GM21723 (cell line): Measurements from ENCODE around the gene CIDEB.
"Not testable (repeated sequence)": the region's sequence is repeated elsewhere in the genome, so short reads cannot be mapped to it uniquely, and the experiment has no call there.

Experiments
- ATAC-seq: cut with Tn5 transposase; IDR thresholded peaks from one replicate; pipeline ENCODE4 v1.9.1; 2021; ENCODE audit warnings: mild to moderate bottlenecking, moderate library complexity; ENCODE audit not compliant: unreplicated experiment

Gene CIDEB, protein sequence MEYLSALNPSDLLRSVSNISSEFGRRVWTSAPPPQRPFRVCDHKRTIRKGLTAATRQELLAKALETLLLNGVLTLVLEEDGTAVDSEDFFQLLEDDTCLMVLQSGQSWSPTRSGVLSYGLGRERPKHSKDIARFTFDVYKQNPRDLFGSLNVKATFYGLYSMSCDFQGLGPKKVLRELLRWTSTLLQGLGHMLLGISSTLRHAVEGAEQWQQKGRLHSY

DNA sequence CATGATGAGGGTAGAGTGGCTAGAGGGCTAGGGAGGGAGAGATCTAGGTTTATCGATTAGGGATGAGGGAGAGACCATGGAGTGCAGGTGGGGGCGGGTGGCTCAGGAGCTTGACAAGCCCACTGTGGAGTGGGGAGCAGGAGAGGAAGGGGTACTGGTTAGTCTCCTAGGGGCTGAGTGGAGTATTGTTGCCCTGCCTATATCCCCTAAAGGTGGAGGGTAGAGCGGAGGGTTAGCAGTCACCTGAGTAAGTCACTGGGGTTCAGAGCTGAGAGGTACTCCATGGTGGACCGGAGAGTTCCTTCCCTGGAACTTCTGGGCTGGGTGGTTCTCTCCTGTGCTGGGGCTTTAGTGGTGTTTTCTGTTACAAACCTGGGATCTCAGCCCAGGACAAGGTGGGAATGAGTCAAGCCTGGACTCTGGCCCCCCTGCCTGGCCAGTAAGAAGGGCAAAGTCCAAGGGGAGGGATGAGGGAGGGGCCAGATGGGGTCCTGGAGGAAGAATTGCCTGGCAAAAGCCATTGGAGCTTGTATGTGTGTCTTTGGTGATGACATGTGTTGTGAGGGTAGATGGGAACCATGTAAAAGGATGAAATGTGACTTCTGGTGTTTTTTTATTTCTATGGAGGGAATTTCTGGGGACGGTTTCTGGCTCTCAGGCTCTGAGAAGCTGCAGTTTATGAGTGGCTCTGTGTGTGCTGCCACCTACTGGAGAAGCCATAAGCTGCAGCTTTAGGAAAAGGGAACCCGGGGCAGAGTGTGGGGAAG lies at the start of gene CIDEB:
CIDEB (minus strand) TSS at position 403 of the 767 bp plus-strand sequence; CDS start at position 284, 119 bp downstream.
- peak; percentile 30 for ATAC-seq

DNA sequence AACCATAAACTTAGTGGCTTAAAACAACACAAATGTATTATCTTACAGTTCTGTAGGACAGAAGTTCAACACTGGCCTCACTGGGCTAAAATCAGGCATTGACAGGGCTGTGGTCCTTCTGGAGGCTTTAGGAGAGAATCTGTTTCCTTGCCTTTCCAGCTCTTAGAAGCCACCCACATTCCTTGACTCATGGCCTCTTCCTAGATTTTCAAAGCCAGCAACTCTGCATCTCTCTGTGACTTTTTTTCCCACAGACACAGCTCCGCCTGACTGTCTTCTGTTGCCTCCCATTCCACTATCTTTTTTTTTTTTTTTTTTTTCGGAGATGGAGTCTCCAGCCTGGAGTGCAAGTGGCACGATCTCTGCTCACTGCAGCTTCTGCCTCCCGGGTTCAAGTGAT lies 48.4 kb upstream of the CIDEB start:
- no peak for ATAC-seq

DNA sequence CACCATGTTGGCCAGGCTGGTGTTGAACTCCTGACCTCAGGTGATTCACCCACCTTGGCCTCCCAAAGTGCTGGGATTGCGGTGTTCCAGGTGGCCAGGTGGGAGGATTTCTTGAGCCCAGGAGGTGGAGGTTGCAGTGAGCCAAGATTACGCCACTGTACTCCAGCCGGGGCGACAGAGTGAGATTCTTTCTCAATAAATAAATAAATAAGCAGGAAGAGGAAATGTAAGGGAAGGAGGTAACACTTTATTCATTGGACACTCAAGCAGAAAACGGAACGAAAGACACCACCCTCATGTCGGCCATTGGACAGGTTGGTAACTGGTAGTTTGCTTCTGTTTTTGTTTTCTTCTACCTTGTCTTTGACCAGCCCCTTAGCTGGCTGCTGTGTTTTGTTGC lies 47.2 kb upstream of the CIDEB start:
- no peak for ATAC-seq

DNA sequence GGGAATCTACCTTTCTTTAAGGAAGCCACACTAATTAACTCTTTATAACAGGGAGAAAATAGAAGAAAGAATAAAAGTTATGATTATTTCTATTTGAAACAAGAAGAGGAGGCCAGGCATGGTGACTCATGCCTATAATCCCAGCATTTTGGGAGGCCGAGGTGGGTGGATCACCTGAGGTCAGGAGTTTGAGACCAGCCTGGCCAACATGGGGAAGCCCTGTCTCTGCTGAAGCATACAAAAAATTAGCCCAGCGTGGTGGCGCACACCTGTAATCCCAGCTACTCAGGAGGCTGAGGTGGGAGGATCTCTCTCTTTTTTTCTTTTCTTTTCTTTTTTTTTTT lies 46.7 kb upstream of the CIDEB start:
- ATAC-seq, result not testable (repeated sequence)

DNA sequence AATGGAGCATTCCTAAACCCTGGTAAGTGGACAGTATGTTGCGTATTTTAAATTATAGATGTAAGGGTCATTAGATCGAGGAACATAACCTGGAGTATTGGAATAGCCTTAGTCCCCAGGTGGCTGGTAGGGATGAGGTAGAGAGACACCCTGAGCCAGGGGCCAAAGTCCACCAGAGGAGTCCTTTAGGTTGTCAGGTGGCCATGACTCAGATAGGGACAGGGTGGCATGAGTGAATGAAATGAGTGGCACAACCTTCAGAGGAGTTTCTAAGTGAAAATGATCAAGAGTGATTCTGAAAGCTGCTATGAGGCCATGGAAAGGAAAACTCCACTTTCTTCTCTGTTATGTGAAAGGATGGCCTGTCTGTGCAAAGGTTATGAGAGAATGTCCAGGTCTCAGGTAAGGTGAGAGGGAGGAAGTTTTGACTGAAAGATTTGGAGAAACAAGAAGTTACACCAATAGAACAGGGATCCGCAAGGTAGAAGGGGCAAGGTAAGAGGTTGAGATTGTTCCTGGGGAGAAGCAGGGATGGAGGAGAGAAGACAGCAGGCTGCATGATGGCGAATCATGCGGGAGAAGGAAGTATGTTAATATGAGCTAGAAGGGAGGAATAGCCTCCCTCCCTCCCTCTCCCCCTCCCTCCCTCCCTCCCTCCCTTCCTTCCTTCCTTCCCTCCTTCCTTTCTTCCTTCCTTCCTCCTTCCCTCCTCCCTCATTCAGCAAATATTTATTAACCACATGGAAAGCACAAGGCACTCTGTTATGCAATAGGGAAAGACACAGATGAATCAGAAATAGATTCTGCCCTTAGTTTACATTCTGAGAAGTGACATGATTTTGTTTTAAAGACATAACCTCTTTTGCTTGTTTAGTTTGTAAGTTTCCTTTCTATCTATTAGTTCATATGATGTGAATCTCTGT lies 46.0 kb upstream of the CIDEB start:
- ATAC-seq, result no peak

DNA sequence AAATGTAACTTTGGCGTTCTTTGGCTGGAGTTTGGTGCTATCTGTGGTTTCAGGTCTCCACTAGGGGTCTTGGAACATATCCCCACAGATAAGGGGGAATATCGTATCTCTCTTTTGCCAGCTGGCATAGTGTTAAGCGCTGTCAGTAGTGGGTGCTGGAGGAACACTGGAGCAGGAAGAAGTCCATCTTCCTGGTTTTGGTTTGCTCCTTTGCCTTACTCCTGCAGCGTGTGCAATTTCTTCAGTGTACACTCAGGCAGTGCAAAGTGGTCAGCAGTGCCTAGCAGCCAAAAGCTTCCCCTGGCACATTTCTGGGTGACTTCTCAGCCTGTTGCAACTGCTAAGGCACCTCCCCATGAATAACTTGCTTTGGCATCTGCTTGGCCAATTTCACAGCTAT lies 43.7 kb upstream of the CIDEB start:
- ATAC-seq, result no peak

DNA sequence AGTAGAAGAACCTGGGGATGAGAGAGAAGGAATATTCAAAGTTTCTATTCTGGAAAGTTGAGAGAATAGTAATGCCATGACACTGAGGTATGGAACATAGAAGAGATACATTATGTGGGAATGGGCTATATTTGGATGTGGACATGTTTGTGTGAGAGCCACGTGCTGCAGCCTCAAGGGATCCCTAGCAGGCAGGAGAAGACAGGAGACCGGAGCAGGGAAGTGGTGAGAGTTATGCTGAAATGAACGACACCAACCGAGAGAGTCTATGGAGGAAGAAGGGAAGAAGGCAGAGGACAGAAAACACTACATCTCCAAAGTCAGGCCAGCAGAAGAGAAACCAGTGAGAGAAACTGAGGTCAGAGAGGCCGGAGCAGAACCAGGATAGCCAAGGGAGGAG lies 42.0 kb upstream of the CIDEB start:
- no peak for ATAC-seq

DNA sequence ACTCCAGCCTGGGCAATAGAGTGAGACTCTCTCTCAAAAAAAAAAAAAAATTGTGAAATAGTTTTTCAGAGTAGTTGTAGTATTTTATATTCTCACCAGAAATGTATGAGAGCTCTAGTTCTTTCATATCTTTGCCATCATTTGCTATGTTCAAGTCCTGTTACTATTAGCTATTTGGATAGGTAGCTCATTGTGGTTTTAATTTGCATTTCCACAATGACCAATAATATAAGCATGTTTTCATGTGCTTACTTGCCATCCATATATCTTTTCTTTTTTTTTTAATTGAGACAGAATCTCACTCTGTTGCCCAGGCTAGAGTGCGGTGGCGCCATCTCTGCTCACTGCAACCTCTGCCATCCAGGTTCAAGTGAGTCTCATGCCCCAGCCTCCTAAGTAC lies 40.4 kb upstream of the CIDEB start:
- ATAC-seq, result no peak

DNA sequence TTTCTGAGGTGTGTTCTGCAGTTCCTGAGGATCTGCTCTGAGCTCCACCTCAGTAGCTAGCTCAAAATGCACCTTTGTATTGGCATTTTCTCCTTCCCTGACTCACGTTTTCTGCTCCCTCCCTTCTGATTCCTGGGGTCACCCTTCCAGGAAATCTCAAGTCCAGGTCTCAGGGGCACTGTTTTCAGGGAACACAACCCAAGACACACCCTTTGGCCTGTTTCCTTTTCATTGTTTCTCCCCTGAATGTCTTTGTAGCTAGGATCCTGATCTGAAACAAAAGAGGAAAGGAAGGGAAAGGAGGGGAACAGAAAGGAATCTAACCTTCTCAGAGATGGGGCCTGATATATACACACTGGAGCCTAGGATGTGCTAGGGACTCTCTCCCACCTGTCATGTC lies 39.4 kb upstream of the CIDEB start:
- no peak for ATAC-seq

DNA sequence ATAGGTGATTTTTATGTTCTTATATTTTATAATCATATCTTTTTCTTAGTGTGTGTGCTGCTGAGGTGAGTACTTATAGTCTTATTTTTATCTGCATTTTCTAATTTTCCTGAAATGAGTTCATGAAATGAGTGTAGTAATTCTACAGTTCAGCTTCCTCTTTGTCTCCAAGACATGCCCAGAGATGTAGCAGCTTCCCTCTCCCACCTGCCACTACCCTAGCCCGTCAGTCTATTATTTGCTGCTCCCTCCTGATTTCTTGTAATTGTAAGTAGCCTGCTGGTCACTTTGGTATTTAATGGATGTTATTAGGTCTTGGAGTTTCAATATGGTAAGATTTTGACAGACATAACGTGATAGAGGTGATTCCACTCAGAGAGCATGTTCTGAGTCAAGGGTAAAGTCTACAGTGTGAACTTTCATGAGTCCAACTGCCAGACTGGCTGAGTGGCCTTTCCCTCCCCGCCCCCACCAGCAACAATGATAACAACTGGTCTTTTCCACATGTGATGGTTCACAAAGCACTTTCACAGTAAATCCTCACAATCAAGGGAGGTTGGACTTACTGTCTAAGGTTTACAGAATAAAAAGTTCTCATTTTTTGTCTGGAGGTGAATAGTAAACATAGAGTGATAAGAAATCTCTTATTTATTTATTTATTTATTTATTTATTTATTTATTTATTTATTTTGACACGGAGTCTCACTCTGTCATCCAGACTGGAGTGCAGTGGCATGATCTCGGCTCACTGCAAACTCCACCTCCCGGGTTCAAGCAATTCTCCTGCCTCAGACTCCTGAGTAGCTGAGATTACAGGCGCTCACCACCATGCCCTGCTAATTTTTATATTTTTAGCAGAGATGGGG lies 36.3 kb upstream of the CIDEB start:
- ATAC-seq, result no peak

DNA sequence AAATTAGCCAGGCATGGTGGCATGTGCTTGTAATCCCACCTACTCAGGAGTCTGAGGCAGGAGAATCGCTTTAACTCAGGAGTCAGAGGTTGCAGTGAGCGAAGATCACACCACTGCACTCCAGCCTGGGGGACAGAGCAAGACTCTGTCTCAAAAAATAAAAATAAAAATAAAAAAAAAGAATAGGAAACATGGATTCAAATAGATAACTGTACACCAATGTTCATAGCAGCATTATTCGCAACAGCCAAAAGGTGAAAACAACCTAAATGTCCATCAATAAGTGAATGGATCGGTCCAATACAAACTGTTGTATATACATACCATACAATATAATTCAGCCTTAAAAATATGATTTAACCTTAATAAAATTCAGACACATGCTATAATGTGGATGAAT lies 35.1 kb upstream of the CIDEB start:
- ATAC-seq, result no peak

DNA sequence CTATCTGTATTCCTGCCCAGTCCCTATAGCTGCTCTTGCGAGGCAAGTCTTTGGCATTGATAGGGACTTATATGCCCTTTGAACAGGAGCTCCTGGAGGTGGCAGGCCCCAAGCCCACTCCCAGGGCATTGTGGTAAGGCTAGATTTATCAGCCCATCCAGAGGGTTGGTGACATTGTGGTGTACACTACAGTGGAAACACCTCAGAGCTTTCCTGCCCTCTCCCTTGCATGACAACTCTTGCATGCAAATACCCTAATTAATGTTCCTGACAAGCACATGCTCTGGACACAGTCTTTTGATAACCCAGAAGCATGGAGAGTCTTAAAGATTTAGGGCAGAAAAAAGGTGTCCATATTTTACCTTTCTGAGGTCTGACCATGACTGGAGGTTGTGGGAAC lies 32.8 kb upstream of the CIDEB start:
- ATAC-seq, result no peak

DNA sequence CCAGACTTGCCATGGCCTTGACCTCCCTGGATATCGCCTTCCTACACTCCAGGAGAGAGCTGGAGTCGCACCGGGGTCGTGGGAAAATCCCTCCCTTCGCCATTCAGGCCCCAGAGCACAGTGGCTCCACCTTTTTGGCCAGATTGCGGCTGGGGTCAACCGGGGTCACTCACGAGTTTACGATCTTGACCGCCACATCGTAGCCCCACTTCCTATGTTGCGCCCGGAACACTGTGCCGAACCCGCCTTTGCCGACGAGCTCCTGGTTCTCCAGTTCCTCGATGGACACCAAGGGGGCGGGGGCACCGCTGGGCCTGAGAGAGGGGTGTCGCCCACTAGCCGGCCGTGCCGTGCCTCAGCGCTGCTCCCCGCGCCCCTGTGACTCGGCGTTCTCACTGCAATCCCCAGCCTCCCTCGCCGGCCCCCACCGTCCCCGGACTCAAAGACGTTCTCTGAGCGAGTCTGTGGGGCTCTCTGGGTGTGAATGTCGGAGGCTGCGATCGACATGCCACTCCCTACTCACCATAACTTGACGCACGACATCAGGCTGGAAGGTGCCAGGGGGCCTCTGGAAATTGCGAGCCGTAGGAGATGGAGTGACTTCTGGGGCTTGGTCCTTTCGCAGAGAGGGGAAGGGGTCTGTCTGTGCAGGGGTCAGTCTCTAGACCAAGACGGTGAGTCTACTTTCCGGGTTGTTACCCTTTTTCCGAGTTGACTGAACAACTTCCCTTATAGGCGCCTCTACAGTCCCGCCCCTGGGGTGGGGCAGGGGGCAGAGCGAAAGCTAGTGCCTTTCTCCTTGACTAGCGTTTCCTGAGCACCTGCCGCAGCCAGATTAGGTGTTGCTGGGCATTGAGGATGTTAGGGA lies 31.7 kb upstream of the CIDEB start, which contains the start of gene RIPK3:
RIPK3 (minus strand) TSS at position 708 of the 868 bp plus-strand sequence; CDS start at position 543, 165 bp downstream.
- ATAC-seq, result peak; percentile 93

DNA sequence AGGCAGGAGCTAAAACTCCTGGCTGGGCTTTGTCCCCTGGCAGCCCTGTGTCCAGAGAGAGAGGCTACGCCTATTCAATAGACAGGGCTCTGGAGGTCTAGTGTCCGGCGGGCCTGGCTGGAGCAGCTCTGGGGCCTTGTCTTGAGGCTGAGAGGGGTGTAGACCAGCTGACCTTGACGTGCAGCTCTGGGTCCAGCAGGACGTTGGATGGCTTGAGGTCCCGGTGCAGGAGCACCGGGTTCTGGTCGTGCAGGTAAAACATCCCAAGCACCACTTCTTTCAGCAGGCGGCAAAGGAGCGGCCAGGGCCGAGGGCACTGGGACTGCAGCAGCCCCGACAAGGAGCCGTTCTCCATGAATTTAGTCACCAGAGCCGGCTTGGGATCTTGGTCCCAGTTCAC lies 31.1 kb upstream of the CIDEB start:
- no peak for ATAC-seq

DNA sequence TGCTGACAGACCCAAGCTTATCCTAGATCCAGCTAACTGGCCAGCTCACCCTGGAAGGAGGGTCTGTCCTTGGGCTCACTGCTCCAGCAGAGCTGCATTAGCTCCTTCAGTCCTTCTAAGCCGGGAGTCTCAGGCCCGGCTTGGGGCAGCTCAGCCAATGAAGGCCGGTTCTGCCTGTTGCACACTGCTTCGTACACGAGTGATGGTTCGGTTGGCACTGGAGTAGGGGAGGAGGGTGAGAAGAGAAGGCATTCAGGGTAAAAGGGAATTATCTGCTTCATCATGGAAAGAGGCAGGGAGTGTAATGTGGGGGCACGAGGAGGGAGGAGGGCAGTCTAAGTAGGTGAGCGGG lies 30.0 kb upstream of the CIDEB start:
- ATAC-seq, result no peak

DNA sequence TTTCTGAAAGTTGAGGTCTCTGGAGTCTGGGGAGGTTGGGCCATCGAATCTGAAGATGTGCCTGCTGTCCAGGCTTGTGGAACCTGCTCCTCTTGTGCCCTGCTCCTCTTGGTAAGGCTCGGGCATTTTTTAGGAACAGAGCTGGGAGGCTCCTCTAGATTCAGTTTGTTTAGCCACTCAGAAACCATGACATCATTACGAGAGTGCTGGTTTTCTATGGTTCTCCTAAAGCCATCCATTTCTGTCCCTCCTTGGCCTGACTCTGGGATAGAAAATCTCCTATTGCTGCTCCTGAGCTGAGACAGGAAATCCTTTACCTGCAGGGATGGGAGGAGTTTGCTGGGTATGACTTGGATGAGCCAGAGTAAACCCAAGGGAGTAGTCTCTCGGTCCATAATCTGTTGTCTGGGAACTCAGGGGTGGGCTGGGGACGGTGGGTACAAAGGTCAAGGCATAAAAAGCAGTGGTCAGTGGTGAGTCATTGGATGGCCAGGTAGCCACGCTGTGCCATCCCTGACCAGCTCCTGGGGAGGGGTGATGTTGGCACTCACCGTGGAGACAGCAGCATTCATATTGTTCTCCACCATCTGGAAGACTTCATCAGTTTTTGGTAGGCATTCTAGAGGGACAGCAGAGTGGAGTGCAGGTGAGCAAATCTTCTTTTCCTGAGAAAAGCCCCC lies 29.5 kb upstream of the CIDEB start:
- no peak for ATAC-seq

DNA sequence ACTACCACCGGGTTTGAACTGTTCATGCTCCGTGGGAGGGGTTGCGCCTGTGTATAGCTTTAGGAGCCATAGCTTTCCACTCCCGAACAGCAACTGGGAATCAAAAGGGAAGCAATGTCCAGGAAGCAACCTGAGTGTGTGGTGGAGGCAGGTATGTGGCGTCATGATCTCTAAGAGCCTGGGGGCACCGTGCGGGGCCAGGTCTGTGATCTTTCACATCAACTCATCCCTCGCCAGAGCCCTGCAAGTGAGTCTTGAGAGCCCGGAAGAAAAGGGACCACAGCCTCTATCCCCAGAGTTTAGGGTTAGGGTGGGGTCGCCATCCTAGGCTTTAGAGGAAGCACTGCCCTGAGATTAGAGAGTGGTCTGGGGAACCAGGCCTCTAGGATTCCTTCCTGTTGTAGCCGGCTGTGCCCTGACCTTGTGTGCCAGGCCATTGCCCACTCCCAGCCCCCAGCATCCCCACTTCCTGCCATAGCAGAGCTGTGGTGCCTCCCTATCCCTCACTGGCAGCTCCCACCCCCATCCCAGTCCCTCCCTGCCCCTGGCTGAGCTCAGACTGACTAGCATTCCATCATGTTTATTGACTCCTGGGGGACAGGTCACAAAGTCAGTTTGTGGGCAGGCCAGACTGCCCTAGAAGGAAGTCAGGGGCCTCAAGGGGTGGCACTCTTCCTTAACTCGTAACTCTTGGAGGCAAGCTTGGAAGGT lies 27.8 kb upstream of the CIDEB start:
- no peak for ATAC-seq

DNA sequence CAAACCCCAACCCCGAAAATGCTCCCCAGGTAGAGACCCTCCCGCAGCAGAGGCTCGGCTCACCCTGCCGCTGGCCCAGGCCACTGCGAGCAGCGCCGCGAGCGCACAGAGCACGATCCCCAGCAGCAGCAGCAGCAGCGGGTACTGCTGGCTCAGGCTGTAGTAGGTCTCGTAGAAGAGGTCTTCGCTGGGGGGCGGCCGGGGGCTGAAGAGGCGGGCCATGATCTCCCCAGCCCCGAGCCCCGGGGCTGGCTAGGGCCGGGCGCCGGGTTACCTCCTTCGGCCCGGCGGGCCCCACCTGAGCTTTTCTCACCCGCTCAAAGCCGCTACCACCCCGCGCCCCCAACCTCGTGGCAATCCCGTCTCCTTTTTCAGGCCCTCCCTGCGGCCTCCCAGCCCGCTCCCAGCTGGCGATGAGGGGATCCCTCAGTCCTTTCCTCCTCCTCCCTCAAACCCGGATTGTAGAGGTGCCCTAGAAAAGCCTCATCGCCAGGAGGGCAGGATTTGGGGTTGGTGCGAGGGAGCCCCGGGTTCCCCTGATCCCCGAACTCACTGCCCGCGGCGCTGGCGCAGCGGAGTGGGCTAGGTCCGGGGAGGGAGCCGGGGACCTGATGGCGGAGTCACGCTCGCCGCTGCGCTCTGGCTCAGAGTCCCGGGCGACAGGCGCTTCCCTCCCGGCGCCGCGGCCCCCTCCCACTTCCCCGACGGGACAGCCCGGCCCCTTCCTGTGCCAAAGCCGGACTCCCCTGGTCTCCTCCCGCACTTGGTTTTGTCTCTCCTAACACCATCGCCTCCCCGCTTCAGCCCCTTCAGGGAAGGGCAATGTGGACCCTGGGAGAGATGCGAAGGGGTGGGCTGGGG lies 26.9 kb upstream of the CIDEB start, which contains the start of gene ADCY4:
ADCY4 (minus strand) TSS at position 641 of the 861 bp plus-strand sequence; CDS start at position 222, 419 bp downstream.
- no peak for ATAC-seq
